Endothelial cell of coronary artery (primary cell): ENCODE results near the gene BORCS8. TPM values are rescaled to one million over a fixed set of nuclear protein-coding genes. Genes with fewer than 3 reads are reported as not detected.

Source experiments
- total RNA-seq: library from RNA; depleted of rRNA; stranded (reverse); fragments of >200 nt; gene quantifications from 2 replicates; pipeline ENCODE4 v1.2.3, GENCODE V29; 2014

Gene BORCS8
- total RNA-seq = 17.1 and 22.0 TPM in 2 replicates

GRCh38 chr19:19192078-19192882 lies at the start of gene BORCS8, which contains the start of gene RFXANK:
Gene BORCS8 (minus strand): TSS chr19:19192152. CDS start chr19:19192117, 35 bp downstream.
Gene RFXANK (plus strand): TSS chr19:19192258. CDS start chr19:19193947, 1,689 bp downstream.

GRCh38 chr19:19211499-19212420 lies 19.8 kb upstream of the BORCS8 start, which contains the start of gene NCAN:
Gene NCAN (plus strand): TSS chr19:19211958. CDS start chr19:19216954, 4,996 bp downstream.

GRCh38 chr19:19203012-19203856 lies 11.3 kb upstream of the BORCS8 start, which contains the start of gene NR2C2AP:
Gene NR2C2AP (minus strand): TSS chr19:19203414. CDS start chr19:19203060, 354 bp downstream.

GRCh38 chr19:19170053-19170872 lies 21.7 kb downstream of the BORCS8 start, which contains the start of gene MEF2B:
Gene MEF2B (minus strand): TSS chr19:19170263. CDS start chr19:19150735, 19,528 bp downstream.

GRCh38 chr19:19138109-19138981 lies 53.6 kb downstream of the BORCS8 start, which contains the start of gene TMEM161A:
Gene TMEM161A (minus strand): TSS chr19:19138478. CDS start chr19:19138428, 50 bp downstream.

Other genes with a start within 250 kb of the BORCS8 start
- gene SUGP2, start 158.6 kb downstream of the BORCS8 start, total RNA-seq = 17.4 and 25.4 TPM in 2 replicates
- 52.1 and 62.9 TPM in 2 replicates for gene ARMC6, start 158.5 kb downstream of the BORCS8 start, total RNA-seq
- 2.8 and 3.7 TPM in 2 replicates for gene SLC25A42, start 128.2 kb downstream of the BORCS8 start, total RNA-seq
- gene TMEM161A, start 53.7 kb downstream of the BORCS8 start, total RNA-seq = 18.4 and 27.2 TPM in 2 replicates
- gene MEF2B, start 21.9 kb downstream of the BORCS8 start, total RNA-seq = 0.09 TPM in 1 of 2 replicates, not detected in the other
- gene RFXANK, start 106 bp upstream of the BORCS8 start, total RNA-seq = 72.8 and 83.6 TPM in 2 replicates
- gene NR2C2AP, start 11.3 kb upstream of the BORCS8 start, total RNA-seq = 9.9 and 10.3 TPM in 2 replicates
- gene NCAN, start 19.8 kb upstream of the BORCS8 start, total RNA-seq = not detected in 2 replicates
- gene TM6SF2, start 81.1 kb upstream of the BORCS8 start, total RNA-seq = 0.09 and 0.19 TPM in 2 replicates
- 29.1 and 31.2 TPM in 2 replicates for gene SUGP1, start 128.4 kb upstream of the BORCS8 start, total RNA-seq
- 21.3 and 31.1 TPM in 2 replicates for gene MAU2, start 128.7 kb upstream of the BORCS8 start, total RNA-seq
- gene GATAD2A, start 213.5 kb upstream of the BORCS8 start, total RNA-seq = 50.7 and 51.3 TPM in 2 replicates